22Rv1 (cell line): ENCODE measurements around the gene MAML3.

Source experiments
- H3K27ac ChIP-seq: fragments of 450-650 bp; 2 replicates; pipeline ENCODE4 v1.5.1; 2017
- ZFX ChIP-seq: fragments of 450-650 bp; IDR thresholded peaks from 2 replicates; pipeline ENCODE4 v1.6.1; 2017; ENCODE audit warnings: antibody characterized with exemption, borderline replicate concordance
- TF ChIP-seq, protein P1 (sequence below): fragments of 450-650 bp; IDR thresholded peaks from 2 replicates; pipeline ENCODE4 v1.5.1; 2017; ENCODE audit warnings: mild to moderate bottlenecking

MAML3 gene

DNA sequence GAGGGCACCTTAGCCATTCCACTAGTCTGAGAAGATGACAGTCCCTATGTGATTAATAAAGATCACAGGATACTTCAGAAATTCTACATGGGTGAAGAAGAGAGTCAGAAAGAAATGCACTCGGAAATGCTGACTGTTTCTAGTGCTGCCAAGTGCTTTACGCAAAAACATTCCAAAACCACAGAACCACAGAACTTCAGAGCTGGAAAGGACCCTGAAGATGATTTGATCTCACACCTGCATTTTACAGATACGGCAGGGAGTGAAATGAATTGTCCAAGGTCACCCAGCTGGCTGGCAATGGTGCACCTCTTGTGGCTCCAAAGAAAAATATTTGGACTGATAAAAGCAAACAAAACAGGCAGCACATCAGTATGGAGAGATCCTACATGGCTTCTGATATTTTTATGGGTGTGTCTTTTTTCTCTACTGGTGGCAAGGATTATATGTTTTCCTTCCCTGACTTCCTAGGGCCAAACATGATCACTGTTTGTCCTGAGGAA is 115.9 kb downstream of the MAML3 start:
- H3K27ac ChIP-seq, result peak overlapping the region; percentile 51
- TF ChIP-seq ZFX, result no peak
- TF ChIP-seq, protein P1, sequence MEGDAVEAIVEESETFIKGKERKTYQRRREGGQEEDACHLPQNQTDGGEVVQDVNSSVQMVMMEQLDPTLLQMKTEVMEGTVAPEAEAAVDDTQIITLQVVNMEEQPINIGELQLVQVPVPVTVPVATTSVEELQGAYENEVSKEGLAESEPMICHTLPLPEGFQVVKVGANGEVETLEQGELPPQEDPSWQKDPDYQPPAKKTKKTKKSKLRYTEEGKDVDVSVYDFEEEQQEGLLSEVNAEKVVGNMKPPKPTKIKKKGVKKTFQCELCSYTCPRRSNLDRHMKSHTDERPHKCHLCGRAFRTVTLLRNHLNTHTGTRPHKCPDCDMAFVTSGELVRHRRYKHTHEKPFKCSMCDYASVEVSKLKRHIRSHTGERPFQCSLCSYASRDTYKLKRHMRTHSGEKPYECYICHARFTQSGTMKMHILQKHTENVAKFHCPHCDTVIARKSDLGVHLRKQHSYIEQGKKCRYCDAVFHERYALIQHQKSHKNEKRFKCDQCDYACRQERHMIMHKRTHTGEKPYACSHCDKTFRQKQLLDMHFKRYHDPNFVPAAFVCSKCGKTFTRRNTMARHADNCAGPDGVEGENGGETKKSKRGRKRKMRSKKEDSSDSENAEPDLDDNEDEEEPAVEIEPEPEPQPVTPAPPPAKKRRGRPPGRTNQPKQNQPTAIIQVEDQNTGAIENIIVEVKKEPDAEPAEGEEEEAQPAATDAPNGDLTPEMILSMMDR, result no peak

DNA sequence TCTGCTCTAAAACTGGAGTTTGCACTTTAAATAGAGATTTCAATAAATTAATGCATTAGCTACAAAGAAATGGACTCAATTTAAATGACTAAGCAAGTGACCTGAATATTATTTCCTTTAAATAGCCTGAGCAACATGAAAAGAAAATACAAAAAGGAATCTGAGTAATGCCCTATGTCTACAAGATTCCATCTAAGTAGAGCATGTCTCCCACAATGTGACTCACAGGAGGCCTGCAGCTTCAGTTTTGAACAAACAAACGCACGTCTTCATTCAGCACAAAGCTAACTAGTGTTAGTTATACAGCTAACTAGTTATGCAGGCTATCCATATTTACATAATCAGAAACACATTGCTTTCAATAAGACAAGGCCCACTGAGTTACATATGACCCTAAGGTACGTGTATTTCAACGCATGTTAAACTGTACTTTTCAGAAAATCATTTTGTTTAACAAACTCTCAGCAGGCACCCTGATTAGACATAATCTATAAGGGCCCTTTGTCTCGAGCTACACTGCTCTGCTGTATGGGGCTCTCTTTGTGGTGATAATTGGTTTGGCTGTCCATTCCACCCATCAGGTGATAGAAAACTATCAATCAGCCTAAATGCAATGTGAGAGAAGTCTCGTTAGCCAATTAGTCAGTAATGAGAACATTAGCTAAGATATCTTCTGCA is 116.5 kb downstream of the MAML3 start:
- TF ChIP-seq, protein P1, result no peak
- TF ChIP-seq ZFX, result no peak
- H3K27ac ChIP-seq, result peak overlapping the region; percentile 51

DNA sequence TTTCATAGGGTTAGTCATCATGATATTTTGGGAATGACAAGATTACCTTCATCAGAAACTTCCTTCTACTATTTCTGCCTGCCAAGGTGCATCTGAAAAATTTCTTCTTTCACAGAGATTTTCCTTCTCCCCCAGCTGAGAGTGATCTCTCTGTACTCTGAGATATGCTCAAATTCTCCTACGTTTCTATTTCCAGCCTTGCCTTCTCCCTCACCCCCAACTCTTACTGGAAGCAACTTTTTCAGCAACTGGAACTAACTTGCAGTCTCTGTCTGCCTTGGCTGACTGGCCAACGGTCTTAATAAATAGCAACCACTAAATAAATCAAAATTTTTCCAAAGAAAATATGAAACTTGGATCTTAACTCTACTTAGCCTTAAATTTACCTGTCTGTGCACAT is 122.3 kb downstream of the MAML3 start:
- H3K27ac ChIP-seq, result no peak overlapping the region
- TF ChIP-seq ZFX, result no peak
- TF ChIP-seq, protein P1, result no peak

DNA sequence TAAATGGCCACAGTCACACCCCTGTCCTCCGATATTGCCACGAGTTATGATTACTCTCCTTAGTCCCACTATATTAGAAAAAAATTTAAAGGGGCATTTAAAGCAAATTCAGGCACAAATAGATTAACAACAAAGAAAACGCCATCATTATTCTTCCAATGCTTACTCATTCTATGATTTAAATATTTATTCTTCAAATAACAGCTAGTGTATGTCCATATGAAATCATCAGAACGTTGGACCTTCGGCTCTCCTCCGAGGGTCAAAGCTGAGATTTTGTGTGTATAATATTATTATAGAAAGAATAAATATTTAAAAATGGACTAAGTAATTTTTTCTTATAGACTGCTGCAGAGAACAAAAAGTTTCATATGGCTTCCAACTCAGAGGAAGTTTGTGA is 122.9 kb downstream of the MAML3 start:
- no peak overlapping the region for H3K27ac ChIP-seq
- TF ChIP-seq, protein P1, result no peak
- no peak for TF ChIP-seq ZFX

DNA sequence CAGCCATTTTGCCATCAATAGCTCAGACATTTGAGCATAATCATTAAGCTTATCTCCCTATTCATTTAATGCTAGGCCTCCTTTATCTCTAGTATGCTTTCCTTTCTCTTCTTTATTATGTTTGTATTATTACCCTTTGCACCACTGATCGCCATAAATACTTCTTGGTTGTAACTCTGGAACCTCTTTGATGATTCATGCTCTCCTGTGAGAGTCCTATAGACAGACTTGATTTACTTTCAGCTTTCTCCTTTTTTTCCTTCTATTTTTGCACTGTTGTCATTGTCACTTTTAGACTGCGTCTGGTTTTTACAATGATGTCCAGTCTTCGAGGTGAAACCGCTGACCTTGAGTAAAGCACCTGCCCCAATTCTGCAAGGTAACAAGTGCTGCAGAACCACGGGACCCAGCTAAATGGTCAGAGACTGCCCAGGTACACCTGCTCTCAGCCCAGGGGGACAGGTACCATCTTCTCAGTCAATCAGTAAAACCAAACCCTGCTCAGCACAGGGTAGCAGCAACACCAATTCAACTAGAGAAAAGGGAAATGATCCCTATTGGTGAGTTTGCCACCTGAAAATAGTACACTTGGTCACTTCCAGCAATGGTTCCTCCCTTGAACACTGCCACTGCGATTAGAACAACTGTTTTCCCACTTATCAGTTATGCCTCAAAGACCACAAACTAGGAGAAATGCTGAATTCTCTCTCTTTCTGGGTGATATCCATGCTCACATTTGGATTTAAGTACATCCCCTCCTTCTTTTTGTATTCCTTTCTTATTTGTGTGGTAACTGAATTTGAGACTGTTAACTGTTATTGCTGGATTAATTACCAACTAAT is 125.1 kb downstream of the MAML3 start:
- no peak overlapping the region for H3K27ac ChIP-seq
- no peak for TF ChIP-seq ZFX
- TF ChIP-seq, protein P1, result no peak

DNA sequence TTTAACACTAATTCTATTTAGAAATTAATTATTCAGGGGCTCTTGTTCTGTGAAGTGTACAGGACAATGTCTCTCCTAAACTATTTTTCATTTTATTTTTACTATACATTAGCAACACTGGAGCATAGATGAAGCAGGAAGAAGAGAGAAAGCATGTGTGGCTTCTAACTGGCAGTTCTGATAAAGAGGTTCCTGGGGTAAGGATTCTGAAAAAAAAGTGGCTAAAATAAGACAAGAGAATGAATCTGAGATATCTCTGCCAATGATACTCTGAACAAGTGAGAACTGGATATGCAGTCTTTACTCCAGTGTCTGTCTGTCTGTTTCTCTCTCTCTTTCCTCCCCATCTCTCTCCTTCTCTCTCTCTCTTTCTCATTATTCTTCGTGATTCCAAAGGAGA is 125.9 kb downstream of the MAML3 start:
- H3K27ac ChIP-seq, result no peak overlapping the region
- no peak for TF ChIP-seq ZFX
- TF ChIP-seq, protein P1, result no peak

DNA sequence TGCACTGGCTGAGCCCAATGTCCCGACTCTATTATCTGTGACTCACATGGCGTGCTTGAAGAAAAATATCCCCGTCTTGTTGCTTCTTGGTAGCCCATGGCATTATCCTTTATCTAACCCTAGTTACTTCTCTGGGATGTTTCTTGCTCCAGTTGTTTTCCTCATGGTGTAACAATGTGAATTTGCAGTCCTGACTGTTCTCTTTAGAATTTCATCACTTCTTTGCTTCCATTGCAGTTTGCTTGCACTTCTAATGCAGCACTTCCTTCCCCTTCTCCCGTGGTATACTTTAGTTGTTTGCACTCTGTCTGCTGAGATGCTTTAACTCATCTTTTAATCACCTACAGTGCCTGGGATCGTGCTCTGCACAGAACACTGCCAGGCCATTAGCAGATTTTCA is 126.9 kb downstream of the MAML3 start:
- TF ChIP-seq ZFX, result no peak
- TF ChIP-seq, protein P1, result no peak
- H3K27ac ChIP-seq, result no peak overlapping the region
